ENCODE measurements around the gene SLC12A8. TPM values are rescaled to one million over a fixed set of nuclear protein-coding genes. Genes with fewer than 3 reads are reported as not detected.

The SLC12A8 gene
- total RNA-seq, 2 experiments from 2014 or later = 0.36 to 0.38 TPM

DNA sequence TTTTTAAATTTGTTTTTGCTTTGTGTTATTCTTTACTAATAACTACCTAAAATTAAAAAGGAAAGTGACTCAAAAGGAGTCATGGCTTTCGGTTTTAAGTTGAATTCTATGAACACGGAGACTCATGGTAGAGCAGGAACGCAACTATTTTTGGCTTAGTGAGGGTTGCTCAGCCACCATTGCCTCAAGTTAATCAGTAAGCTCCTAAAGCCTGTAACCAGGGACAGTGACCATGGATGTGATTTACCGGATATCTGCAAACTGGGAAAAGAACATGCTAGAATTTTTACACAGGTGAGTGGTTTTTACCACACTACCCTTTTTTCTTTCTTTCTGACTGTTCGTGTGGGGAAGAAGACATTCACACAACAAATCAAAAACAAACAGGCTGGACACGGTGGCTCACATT is 11.8 kb downstream of the SLC12A8 start:
- DNase-seq (no peak), ATAC-seq (ENCODE audit: poor library complexity) (no peak)
- Mint-ChIP-seq H3K4me3 (no peak overlapping the region), H3K36me3 (ENCODE audit: low read depth) (no peaks in the 10 kb centered on the region), H3K4me1 (ENCODE audit: low read depth) (no peaks in the 10 kb centered on the region), H3K27ac (no peak overlapping the region), H3K27me3 (peaks cover 6% of the 10 kb centered on the region), H3K9me3 (no peaks in the 10 kb centered on the region)
- Histone ChIP-seq H3K27ac (ENCODE audit: low read depth in 1 of 2, low read length in 2 of 2) (no peak overlapping the region), H3K27me3 (ENCODE audit: control insufficient read depth in 1 of 2, insufficient read depth in 2 of 2, low read length in 2 of 2) (no peaks in the 10 kb centered on the region), H3K9me3 (ENCODE audit: control insufficient read depth in 1 of 2, insufficient read depth in 1 of 2, low read length in 2 of 2) (no peaks in the 10 kb centered on the region), H3K36me3 (ENCODE audit: insufficient read depth, low read length) (no peaks in the 10 kb centered on the region), H3K4me1 (ENCODE audit: insufficient read depth, low read length) (no peaks in the 10 kb centered on the region), H3K4me3 (ENCODE audit: low read length) (no peak overlapping the region)
- POLR2A ChIA-PET = no interaction called here
- intact Hi-C loops (cut with DNase I, micrococcal nuclease) = loop anchor here in 1 of 2 experiments (5.0 kb wide), 1 partner anchor 273 kb away; no protein-coding TSS in a partner anchor
- TF ChIP-seq, protein P1, sequence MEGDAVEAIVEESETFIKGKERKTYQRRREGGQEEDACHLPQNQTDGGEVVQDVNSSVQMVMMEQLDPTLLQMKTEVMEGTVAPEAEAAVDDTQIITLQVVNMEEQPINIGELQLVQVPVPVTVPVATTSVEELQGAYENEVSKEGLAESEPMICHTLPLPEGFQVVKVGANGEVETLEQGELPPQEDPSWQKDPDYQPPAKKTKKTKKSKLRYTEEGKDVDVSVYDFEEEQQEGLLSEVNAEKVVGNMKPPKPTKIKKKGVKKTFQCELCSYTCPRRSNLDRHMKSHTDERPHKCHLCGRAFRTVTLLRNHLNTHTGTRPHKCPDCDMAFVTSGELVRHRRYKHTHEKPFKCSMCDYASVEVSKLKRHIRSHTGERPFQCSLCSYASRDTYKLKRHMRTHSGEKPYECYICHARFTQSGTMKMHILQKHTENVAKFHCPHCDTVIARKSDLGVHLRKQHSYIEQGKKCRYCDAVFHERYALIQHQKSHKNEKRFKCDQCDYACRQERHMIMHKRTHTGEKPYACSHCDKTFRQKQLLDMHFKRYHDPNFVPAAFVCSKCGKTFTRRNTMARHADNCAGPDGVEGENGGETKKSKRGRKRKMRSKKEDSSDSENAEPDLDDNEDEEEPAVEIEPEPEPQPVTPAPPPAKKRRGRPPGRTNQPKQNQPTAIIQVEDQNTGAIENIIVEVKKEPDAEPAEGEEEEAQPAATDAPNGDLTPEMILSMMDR (IDR thresholded peaks at IDR 0.05) = no peak
- CTCF ChIA-PET = no interaction called here

DNA sequence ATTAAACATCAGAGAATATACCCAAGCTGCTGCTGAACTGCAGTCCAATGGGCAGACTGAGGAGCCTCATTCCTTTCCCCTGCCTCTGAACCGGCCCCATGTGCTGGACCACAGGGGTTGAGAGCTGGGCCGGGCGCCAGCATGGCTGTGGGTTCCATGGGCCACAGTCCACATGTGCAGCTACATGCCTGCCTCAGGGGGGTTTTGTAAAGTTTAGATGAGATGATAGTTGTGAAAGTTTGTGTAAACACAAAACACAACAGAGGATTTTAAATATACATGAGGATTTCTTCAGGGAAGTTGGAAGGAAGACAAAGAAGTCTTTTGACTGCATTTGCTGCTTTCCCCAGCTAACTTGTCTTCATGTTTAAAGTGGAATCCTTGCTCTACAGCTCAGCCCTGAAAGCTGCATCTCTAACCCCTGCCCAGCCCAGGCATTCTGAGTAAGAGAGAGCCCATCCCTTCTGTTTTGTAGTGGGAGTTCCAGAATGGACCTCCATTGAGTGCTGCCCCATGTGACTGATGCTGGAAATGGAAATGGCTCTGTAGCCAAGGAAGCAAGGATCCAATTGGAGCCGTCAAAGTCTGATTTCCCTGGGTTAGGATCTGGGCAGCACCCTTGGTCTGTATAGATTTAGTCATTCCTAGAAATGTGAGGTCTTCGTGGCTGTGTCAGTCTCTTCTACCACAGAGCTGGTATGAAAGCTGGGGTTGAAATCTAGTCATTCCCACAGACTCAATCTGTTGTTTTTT is 17.5 kb downstream of the SLC12A8 start:
- Mint-ChIP-seq H3K27ac (no peak overlapping the region), H3K27me3 (no peaks in the 10 kb centered on the region), H3K4me1 (ENCODE audit: low read depth) (no peaks in the 10 kb centered on the region), H3K36me3 (ENCODE audit: low read depth) (no peaks in the 10 kb centered on the region), H3K4me3 (no peak overlapping the region), H3K9me3 (no peaks in the 10 kb centered on the region)
- Histone ChIP-seq H3K9me3 (ENCODE audit: control insufficient read depth in 1 of 2, insufficient read depth in 1 of 2, low read length in 2 of 2) (no peaks in the 10 kb centered on the region), H3K27ac (ENCODE audit: low read depth in 1 of 2, low read length in 2 of 2) (no peak overlapping the region), H3K27me3 (ENCODE audit: control insufficient read depth in 1 of 2, insufficient read depth in 2 of 2, low read length in 2 of 2) (no peaks in the 10 kb centered on the region), H3K4me3 (ENCODE audit: low read length) (no peak overlapping the region), H3K4me1 (ENCODE audit: insufficient read depth, low read length) (no peaks in the 10 kb centered on the region), H3K36me3 (ENCODE audit: insufficient read depth, low read length) (no peaks in the 10 kb centered on the region)
- no peak for DNase-seq
- ATAC-seq (ENCODE audit: poor library complexity) = no peak
- TF ChIP-seq, protein P1 (IDR thresholded peaks at IDR 0.05) = no peak
- intact Hi-C loops (cut with DNase I, micrococcal nuclease) = no loop called here
- POLR2A ChIA-PET = no interaction called here
- CTCF ChIA-PET = no interaction called here

DNA sequence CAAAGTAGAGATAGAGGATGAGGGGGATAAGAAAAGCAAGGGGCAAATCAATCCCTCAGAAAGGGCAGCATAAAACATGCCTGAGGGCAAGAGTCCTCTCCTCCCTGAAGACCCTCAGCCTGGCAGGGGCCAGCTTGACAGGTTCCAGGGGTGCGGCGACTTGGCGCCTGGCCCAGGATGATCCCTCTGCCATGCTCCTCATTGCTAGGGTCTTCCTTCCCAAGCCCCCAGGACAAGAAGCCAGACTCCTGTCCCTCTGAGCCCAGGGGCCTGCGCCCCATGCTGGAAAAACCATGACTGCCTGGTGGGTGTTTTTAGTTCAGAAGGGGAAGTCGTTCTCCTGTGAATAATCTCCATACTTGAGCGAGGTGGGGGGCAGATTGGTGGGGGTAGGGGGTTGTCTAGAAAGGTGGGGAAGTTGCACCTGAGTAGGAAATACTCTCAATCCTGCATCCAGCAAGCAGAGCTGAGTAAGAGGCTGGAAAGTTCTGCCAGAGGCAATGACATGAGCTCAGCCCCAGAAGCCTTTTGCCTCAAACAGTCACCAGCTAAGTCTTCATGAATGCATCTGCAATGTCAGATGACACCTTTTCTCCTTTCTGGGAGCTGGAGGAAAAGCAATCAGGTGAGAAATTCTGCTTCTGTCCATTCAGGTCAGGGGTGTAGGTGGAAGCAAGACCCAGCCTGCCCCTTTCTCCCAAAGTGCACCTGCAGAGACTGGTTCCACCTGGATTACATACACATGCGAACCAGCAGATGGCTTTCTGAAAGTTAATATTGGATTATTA is 18.3 kb downstream of the SLC12A8 start:
- Histone ChIP-seq H3K27ac (ENCODE audit: low read depth in 1 of 2, low read length in 2 of 2) (no peak overlapping the region), H3K4me1 (ENCODE audit: insufficient read depth, low read length) (no peaks in the 10 kb centered on the region), H3K27me3 (ENCODE audit: control insufficient read depth in 1 of 2, insufficient read depth in 2 of 2, low read length in 2 of 2) (no peaks in the 10 kb centered on the region), H3K4me3 (ENCODE audit: low read length) (no peak overlapping the region), H3K36me3 (ENCODE audit: insufficient read depth, low read length) (no peaks in the 10 kb centered on the region), H3K9me3 (ENCODE audit: control insufficient read depth in 1 of 2, insufficient read depth in 1 of 2, low read length in 2 of 2) (no peaks in the 10 kb centered on the region)
- TF ChIP-seq, protein P1 (IDR thresholded peaks at IDR 0.05) = no peak
- Mint-ChIP-seq H3K36me3 (ENCODE audit: low read depth) (no peaks in the 10 kb centered on the region), H3K4me3 (no peak overlapping the region), H3K4me1 (ENCODE audit: low read depth) (no peaks in the 10 kb centered on the region), H3K27ac (no peak overlapping the region), H3K9me3 (no peaks in the 10 kb centered on the region), H3K27me3 (no peaks in the 10 kb centered on the region)
- no peak for ATAC-seq (ENCODE audit: poor library complexity)
- DNase-seq = no peak
- intact Hi-C loops (cut with DNase I, micrococcal nuclease) = no loop called here
- ChIA-PET POLR2A (no interaction called here), CTCF (no interaction called here)

All from CD4-positive, alpha-beta T cell (primary cell).